HG03378 (cell line): Measurements from ENCODE around the gene MGMT.

Source experiments
- ATAC-seq: cut with Tn5 transposase; IDR thresholded peaks from one replicate; pipeline ENCODE4 v1.9.1; 2021; ENCODE audit warnings: mild to moderate bottlenecking, moderate library complexity; ENCODE audit not compliant: unreplicated experiment

The MGMT gene

DNA sequence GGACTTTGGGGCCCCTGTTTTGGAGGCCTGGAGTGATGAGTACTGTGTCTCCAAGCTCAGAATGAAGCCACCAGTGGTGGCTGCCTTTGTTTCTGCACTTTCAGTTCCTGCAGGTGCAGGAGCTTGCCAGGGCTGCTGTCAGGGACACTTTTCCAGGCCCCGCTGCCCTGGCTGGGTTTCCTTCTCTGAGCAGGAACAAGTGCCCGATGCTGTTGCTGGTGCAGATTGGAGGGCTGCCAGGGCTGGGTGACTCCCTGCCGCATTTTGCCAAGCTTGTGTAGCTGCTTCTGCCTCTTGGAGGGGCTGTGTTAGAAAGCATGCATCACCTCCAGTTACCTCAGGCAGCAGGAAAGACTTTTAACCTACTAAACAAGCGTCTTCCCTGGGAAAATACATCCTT lies 211.1 kb downstream of the MGMT start:
- no peak for ATAC-seq

DNA sequence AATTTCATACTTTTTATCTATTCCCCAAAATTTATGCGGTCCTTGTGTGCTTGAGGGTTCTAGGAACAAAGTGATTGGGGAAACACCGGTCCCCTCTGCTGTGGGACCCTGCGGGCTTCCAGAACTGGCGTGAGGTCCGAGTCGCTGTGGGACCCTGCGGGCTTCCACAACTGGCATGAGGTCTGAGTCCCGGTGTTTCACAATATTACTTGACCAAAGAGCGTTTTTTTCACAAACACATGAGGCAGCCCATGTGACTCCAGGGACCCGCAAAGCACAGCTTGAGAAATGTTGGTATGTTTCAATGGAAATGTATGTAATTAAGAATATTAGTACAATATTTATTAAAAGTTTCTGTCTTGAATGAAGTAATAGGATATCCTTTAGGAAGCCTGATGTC lies 212.2 kb downstream of the MGMT start:
- ATAC-seq: no peak

DNA sequence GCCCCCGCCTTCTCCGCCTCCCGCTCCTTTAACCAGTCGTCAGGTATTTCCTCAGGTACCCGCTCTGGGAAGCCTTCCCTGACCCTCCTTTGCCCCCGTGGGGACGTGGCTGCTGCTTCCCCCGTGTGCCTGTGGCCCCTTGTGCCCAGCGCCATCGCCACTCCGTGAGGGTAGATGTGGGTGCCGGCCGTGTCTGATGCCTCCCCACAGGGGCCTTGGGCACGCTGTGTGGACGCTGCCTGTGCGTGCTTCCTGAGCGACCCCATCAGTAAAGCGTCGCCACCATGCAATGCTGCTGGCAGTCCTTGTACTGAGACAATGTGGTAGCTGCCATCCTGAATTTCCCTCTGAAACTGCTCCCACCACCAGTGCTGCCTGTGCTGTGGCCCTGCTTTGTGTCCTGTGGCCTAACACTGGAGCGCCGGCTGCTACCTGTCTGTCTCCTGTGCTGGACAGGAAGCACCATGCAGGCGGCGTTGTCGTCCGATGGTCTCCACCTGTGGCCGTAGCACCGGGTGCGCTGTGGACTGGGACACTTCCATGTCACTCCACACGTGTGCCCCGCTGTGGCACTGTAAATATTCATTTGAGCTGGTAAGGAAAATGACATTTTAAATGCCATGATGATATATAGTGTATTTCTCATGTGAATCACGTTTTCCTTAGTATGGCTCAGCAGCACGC lies 213.8 kb downstream of the MGMT start:
- no peak for ATAC-seq

DNA sequence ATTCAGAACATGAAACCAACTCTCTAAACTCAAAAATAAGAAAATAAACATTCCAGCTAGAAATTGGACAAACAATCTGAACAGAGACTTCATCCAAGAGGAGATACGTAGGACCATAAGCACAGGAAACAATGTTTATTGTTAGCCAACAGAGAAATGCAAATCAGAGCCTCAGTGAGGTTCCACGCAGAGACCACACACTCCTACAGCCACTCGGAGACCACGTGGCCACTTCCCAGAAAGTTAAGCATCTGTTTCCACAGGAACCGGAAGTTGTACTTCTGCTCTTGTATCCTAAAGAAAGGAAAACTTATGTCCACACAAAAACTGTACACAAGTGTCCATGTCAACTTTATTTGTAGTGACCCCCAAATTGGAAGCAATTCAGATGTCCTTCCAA lies 214.8 kb downstream of the MGMT start:
- no peak for ATAC-seq

DNA sequence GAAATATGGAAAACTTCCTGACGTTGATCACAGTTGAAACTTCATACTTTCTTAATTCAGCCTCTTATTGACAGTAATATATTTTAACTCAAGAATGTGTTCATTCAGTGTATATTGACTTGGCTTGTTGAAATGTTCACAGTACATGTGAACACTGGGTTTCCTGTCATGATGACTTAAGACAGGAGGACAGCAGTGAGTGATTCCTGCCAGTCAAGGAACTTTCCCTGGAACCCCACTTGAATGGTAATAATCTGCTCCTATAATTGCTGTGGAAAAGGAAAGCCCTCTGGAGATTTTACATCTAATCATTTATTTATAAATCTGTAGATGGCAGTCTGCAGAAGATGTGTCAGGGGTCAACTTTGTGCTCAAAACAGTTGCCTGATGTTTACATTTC lies 216.5 kb downstream of the MGMT start:
- no peak for ATAC-seq

DNA sequence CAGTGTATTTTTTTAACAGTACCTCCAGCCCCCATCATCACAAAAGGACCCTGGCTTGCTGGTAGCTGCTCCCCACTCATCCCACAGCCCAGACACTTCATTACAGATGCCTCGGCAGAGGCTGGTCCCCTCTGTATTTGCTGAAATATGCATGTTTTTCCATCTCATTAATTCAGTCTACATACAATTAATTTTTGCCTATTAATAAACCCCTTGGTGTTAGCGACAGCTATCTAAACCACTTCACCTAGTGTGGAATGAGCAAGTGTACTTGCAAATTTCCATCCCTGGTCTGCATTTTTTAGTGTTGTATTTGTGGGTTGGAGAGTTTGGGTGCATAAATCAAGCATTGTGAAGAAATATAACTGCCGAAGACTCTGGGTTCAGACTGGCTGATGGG lies 216.9 kb downstream of the MGMT start:
- ATAC-seq: no peak

DNA sequence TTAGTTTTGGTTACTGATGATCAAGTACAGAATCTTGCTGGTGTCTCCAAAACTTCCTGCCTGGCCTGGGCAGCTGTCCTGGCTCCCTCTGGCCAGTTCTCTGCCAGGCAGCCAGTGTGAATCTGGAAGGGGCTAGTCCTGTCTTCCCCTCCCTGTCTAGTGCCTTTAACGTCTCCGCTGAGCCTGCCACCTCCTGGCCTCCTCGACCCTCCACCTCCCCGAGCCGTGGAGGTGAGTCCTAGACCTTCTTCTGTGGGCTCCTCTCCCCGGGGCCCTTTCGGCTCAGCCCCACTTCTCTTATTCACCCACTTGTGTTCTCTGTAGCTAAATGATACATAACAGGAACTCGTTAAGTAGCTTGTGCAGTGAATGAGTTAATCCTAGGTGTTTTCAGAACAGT lies 218.2 kb downstream of the MGMT start:
- ATAC-seq: no peak

DNA sequence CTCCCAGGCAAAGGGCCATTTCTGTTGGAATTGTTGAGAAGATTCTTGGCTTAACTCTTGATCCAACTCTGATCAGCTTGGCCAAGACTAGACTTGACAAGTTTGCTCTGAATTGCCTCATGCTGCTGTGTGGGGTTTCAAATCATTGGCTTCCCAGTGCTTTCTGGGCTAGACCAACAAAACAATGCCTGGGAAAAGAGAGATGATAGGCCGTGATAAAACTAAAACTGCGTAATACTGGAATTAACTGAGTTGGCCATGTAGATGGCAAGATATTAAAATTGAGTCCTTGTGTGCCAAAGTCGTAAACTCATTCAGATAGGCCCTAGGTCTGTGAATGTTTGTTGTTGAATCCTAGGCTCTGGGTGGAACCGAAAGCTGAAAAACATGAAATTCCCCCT lies 222.6 kb downstream of the MGMT start:
- ATAC-seq: no peak

DNA sequence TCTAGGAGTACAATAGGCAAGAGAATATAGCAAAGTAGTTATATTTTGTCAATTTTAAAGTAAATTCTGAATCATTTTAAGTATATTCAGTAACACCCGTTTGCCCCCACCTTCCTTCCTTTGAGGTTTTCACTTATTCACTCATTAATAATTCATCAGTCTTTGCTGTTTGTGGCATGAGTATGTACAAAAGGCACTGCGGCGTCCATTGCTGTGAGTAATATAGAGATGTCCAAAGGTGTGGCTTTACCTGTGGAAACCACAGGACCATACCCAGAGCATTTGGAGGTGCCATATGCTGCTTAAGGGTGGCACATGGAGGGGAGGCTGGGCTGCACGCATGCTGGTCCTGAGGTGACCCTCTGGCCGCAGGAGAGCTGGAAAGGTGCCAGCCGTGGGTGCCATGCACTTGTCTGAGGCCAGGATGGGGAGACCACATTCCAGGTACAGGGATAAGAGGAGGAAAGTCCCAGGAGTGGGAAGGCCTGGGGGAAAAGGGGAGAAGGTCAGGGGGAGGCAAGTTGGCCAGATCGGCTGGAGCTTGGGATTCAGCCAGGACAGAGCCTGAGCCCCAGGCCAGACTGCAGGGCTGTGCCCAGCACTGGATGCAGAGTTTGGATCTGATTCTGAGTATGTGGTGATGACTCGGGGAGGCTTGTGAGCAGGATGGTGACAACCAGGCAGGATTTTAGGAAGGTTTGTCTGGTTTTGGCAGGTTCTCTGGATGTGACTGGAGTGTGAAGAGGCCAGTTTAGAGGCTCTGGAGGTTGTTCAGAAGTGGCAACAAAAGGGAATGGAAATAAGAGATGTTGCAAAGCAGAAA lies 223.4 kb downstream of the MGMT start:
- no peak for ATAC-seq

DNA sequence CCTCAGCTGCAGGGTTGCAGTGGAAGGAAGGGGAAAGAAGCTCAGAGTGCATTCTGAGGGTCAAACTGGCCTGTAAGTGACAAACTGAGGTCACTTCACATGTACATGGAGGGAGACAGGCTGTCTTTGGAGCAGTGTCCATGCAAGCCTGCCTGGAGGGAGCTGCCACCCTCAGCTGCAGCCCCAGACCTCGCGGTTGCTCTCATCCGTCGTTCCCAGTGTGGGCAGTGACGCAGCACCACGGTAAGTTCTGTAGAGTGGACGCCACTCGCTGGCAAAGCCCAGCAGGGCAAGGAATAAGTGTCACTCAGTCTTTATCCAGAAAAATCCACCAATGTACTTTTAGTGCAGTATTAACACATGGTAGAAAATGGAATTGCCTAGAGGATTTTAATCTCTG lies 225.7 kb downstream of the MGMT start:
- no peak for ATAC-seq

DNA sequence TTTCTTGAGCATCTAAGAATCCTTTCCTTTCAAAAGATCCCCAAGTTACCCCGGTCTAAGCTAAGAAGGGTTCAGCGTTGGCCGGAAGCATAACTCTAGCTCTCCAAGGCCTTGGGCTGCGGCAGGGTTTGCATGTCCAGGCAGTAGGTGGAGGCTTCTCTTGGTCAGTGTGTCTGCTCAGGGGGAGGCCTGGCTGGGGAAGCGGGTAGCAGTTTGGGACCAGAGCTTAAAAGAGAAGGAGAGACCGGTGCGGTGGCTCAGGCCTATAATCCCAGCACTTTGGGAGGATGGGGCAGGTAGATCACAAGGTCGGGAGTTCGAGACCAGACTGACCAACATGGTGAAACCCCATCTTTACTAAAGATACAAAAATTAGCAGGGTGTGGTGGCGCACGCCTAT lies 226.3 kb downstream of the MGMT start:
- ATAC-seq: no peak

DNA sequence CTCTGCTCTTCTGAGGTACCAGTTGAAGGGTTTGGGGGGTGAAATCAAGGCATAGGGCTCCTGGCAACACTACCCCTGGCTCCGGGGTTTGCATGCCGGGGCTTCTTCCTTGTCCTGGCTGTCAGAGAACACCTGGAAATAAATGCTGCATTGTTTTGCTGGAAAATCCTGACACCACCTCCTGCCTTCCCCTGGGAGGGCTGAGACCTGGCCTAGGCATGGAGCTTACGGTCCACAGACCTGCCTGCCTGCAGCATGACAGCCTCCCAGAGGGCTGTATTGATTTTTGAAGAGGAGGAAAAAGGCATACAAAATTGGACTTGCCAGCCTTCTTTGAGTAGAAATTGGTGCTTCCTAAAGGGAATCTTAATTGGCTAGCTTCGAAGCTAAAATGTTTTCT lies 227.1 kb downstream of the MGMT start:
- no peak for ATAC-seq

DNA sequence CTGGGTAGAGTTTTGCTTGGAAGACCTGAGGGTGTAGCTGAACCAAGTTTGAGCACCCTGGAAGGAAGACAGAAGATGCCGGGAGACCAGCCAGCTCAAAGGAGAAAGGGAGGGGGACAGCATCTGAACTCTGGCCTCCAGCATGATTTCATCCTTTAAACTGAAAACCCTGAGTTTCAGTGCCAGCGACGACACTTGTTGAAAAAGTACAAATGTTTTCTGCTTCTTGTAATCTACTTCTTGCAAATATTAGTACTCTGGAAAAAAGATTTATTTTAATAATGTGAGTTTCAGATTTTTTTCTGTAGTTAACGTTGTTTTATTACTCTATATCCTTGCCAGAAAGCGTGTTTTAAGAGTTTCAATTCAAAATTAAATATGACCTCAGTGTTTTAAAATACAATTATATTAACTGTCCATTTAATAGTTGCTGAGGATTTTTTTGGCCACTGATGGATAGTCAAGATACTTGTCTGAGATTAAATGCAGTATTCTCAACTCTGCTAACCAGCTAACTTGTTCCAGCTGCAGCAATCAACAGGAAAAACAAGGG lies 227.7 kb downstream of the MGMT start:
- no peak for ATAC-seq

DNA sequence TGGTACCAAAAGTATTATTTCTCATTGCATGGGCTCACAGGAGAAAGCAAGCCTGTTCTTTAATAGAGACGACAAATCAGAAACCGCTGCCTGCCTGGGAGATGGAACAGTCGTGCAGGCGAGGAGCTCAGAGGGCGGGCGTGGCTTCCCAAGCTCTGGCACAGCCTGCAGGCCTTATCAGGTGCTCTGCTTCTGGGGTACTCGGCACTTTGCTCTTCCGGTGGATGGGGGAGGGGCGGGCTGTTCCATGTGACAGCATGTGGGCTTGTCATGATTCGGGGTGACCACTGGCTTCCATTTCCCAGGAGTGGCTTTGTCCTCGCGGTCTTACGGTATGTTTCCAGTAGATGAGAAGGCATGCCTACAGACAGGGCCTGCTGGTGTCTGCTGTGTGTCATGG lies 228.6 kb downstream of the MGMT start:
- no peak for ATAC-seq

DNA sequence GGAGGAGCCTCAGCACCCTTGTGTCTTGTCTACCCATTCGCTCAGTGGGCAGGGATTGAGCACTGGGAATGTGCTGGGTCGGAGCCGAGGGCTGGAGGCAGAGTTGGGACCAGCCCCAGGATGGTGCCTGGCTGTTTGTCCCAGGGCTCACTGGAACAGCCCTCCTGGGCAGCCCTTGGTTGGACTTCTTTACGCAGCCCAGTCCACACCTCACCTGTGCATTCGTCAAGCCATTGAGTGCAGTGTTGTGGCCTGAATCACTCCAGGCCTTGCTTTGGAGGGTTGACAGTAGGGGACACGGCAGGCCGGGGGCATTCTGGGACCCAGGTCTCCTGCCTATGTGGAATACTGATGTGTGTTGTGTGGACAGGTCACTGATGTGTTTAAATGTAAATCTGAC lies 229.6 kb downstream of the MGMT start:
- no peak for ATAC-seq

DNA sequence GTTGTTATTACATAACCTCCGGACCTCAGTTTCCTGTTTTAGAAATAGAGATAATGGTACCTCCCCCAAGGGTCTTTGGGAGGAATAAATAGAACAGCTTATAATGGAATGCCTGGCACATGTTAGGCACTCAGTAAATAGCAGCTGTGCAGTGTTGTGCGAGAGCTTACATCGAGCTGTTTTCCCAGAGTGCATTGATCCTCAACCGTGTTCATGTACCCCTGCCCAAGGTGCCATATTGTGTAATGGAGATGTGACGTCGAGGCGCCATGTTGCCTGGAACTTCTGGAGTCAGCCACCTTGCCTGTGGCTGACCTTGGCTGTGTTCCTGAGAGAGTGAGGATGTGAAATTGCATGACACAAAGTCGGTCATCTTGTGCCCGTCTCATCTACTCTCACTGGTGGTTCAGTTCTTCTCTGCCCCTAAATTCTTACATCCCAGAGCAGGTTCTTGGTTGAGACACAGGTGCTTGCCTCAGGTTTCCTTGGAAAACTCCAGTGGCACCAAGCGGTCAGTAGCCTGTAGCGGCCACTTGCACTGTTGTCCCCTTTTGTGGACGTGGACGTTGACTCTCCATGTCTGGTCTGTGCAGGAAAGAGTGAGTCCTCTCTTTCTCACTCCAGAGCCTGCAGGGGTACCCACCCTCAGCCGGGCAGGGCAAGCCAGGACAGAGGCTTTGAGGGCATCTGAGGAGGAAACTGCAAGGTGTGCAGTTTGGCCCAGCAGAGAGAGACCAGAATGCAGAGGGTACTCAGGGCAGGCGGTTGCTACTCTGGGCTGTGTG lies 230.6 kb downstream of the MGMT start:
- ATAC-seq: no peak

DNA sequence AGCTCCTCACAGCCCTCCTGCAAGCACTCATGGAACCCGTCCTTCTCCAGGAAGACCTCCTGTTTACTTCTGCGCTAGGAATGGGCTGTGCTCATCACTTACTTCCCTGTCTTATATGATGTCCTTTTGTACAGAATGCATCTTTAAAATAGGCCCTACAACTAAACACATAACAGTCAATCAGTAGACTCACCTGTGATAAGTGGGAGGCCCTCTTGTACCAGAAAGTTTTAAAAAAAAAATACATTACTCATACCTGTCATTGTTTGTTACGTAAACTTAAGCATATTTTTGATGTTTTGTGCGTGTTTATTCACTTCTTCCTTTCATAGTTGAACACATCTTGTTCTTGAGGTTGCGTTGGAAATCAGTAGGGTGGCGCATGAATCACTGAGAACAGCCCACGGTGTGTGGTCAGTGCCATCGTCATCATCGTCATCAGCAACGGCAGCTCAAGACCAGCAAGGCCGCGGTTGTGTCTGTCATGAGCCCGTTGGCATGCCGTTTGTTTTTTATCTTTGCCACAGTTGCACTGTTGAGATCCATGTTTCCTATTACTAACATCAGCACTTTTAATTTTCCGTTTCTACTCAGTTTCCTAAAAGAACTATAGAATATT lies 232.8 kb downstream of the MGMT start:
- no peak for ATAC-seq

DNA sequence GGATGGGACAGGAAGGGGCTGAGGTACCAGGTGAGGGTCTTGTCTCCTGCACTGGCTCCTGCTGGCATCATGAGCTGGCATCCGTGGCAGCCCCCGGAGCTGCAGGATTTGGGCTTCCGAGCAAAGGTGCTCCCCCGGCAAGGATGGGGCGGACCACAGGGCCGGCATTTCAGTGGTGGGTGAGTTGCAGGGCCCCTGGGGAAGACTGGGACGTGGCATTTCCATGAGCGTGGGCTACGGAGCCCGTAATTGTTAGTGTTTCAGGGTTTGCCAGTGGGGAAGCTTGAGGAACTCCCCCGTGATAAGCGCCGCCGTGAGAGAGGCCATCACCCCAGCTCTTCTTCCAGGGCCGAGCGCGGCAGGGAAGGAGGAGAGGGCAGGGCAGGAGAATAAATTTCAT lies 235.6 kb downstream of the MGMT start:
- no peak for ATAC-seq

DNA sequence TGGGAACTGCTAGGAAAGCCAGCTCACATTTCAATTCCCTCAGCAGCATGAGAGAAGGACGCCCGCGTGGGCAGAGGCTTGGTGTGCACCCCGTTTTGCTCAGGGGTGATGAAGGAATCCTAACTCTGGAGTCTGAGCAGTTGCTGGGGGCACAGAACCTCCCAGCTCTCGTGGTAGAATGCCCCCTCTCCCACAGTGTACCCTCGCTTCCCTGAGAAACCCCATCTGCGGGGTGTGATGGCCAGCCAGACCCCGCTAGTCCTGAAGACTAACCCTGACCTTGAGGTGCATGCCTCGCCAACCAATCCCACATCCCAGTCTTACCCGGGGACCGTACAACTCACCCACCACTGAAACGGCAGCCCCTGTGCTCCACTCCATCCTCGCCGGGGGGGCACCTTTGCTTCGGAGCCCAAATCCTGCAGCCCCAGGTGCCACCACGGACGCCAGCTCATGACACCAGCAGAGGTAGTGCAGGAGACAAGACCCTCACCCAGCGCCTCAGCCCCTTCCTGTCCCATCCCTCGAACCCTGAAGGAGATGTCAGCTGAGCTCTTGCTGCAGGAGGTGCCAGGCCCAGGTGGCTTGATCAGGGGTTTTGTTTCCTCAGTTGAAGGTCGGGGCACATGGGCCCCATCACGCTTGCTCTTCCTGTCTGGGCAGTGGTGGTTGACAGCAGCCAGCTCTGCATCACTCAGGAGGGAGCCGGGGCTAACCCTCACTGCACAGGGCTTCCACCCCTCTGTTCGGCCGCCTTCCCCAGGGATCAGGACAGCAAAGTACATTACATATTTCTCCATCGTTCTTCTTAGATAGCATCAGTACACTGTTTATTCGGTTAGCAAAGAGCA lies 236.5 kb downstream of the MGMT start:
- no peak for ATAC-seq

DNA sequence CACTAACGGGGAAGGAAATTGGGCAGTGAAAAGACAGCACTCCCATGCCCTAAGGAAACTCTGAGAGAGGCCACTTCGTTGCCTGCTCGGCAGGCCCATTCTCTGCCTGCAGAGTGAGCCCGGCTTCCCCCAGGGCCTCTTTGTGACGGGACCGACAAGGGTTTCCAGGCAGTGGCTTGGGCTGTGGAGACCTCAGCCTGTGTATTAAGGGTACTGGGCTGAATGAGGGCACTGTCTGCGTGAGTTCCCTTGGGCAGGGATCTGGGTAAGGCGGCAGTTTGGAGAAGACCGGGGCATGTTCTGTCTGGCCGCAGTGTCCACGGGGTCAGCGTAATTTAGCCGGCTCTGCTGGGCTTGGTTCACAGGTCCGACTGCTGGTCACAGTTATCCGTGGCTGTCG lies 237.2 kb downstream of the MGMT start:
- ATAC-seq: no peak
